ENCODE measurements around the gene CIAO2A. TPM values are rescaled to one million over a fixed set of nuclear protein-coding genes. Genes with fewer than 3 reads are reported as not detected.

Gene CIAO2A, protein sequence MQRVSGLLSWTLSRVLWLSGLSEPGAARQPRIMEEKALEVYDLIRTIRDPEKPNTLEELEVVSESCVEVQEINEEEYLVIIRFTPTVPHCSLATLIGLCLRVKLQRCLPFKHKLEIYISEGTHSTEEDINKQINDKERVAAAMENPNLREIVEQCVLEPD
- polyA plus RNA-seq (2013): 53.5 and 62.2 TPM in 2 replicates

DNA sequence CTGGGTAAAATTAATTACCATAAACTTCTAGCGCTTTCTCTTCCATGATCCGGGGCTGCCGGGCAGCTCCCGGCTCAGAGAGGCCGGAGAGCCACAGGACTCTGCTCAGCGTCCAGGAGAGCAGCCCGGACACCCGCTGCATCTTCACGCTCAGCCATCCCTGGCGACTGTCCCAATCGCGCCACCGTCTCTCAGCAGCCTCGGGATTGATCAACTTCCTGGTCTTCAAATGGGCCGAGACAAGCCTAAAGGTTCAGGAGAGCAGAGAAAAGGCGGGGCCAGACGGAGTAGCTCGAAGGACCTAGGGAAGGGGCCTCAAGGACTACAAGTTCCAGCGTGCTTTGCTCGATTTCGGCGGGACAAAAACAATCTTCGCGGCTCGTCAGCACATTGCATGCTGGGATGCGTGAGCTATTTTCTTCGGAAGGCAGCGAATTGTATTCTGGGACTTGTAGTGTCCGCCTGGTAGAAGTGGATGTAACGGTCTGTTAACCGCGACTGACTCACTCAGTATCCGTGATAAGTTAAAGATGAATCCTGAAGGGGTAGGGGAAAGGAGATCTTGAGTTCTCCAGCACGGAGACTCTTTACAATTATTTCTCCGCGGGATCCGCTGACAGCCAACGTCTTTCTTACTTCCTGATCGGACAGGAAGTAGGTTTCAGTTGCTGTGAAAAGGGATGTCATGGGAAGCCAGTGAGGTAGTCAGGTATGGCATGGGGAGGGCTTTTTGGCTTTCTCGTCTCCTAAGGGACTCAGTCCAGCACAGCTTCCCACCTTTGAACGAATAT, at the start of gene CIAO2A:
CIAO2A (minus strand) TSS at position 212 of the 791 bp plus-strand sequence; CDS start at position 142, 70 bp downstream.
- WGBS (ENCODE audit: extremely low coverage, insufficient coverage, insufficient read length): no CpG with 5 or more reads among the region's 41 CpGs
- Histone ChIP-seq H2BK120ac (ENCODE audit: insufficient read depth, low read length, poor library complexity) (no peak within 1 kb of the TSS), H3K36me3 (ENCODE audit: control insufficient read depth in 1 of 2, insufficient read depth in 2 of 2, low read length in 2 of 2) (peaks cover 0 to 2% of the 10 kb centered on the region in 2 experiments), H3K27ac (ENCODE audit: low read depth, low read length) (peak within 1 kb of the TSS; percentile 61), H2BK5ac (ENCODE audit: low read depth, low read length, poor library complexity) (peak within 1 kb of the TSS; percentile 44), H3K4me1 (ENCODE audit: control insufficient read depth in 1 of 2, insufficient read depth in 2 of 2, low read length in 2 of 2) (peaks cover 2 to 12% of the 10 kb centered on the region in 2 experiments), H3K4me3 (ENCODE audit: low read depth, low read length) (peak within 1 kb of the TSS; percentile 75), H3K4ac (ENCODE audit: low read depth, low read length) (peak within 1 kb of the TSS; percentile 34), H2BK12ac (ENCODE audit: low read length) (no peak within 1 kb of the TSS), H3K79me1 (ENCODE audit: low read length) (no peaks in the 10 kb centered on the region), H4K12ac (ENCODE audit: low read depth, low read length) (peak within 1 kb of the TSS; percentile 54), H3K27me3 (ENCODE audit: insufficient read depth, low read length) (no peaks in the 10 kb centered on the region), H2AK5ac (ENCODE audit: low read length) (no peak within 1 kb of the TSS), H4K91ac (ENCODE audit: low read depth, low read length) (peak within 1 kb of the TSS; percentile 73), H2AFZ (ENCODE audit: insufficient read depth, low read length, poor library complexity) (peak within 1 kb of the TSS; percentile 21), H3K14ac (ENCODE audit: low read length) (peak within 1 kb of the TSS; percentile 32), H4K8ac (ENCODE audit: low read depth, low read length) (peak within 1 kb of the TSS; percentile 87), H3K18ac (ENCODE audit: low read length) (peak within 1 kb of the TSS; percentile 17), H3K23ac (ENCODE audit: low read length) (no peak within 1 kb of the TSS), H3K9me3 (ENCODE audit: insufficient read depth, low read depth, low read length) (no peaks in the 10 kb centered on the region), H3K4me2 (ENCODE audit: low read length) (peak within 1 kb of the TSS; percentile 83), H3K79me2 (ENCODE audit: control insufficient read depth, insufficient read depth, low read length, poor library complexity) (peaks cover 6% of the 10 kb centered on the region), H3K9ac (ENCODE audit: low read length) (peak within 1 kb of the TSS; percentile 88)
- DNase-seq: peak; percentile 100

DNA sequence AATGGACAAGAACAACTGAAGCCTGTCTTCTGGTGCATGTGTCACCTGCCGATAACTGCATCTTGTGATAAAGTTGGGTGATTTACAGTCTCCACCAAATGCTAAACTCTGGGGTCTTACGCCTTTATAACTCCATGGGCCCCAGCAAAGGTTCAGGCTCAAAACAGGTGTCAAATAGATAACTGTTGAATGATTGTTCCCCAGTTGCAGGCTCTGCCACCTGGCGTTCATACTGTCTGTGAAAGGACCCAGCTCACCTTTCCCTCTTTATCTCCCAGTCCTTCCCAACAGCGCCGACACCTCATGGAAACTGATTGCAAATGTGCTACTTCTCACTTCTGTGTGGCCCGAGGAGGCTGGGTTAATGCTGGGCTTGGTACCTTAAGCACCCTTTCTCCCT, 49.6 kb upstream of the CIAO2A start:
- Histone ChIP-seq H2BK12ac (ENCODE audit: low read length) (no peak overlapping the region), H4K8ac (ENCODE audit: low read depth, low read length) (no peak overlapping the region), H3K4ac (ENCODE audit: low read depth, low read length) (no peak overlapping the region)

DNA sequence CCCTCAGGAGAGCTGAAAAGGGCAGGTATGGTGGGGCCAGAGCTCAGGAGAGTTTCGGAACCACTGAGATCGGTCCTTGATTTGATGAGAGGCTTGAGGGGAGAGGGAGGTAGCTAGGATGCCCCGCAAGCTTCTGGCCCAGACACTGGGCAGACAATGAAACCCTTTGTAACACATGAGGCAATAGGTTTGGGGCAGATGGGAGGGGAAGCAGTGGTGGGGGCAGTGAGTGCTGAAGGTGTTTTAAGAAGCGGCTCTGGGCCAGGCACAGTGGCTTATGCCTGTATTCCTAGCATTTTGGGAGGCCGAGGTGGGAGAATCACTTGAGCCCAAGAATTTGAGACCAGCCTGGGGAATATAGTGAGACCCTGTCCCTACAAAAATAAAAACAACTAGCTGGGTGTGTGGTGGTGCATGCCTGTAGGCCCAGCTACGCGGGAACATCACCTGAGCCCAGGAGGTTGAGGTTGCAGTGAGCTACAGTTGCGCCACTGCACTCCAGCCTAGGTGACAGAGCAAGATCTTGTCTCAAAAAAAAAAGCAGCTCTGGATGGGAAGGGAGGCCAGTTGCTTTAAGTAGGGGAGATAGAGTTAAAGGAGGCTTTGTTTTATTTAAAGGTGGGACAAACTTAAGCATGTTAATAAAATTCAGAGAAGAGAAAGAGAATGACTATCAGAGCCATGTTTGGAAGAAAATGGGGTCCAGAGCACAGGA, 48.3 kb upstream of the CIAO2A start:
- no CpG with 5 or more reads among the region's 8 CpGs for WGBS (ENCODE audit: extremely low coverage, insufficient coverage, insufficient read length)
- peaks cover 29 to 31% of the 10 kb centered on the region in 2 experiments for H3K36me3 ChIP-seq (ENCODE audit: control insufficient read depth in 1 of 2, insufficient read depth in 2 of 2, low read length in 2 of 2)
- no peak overlapping the region for H4K8ac ChIP-seq (ENCODE audit: low read depth, low read length)
- no peak overlapping the region for H3K4me3 ChIP-seq (ENCODE audit: low read depth, low read length)
- no peak overlapping the region for H3K27ac ChIP-seq (ENCODE audit: low read depth, low read length)
- no peak overlapping the region for H2AK5ac ChIP-seq (ENCODE audit: low read length)
- no peaks in the 10 kb centered on the region for H3K79me1 ChIP-seq (ENCODE audit: low read length)
- no peaks in the 10 kb centered on the region for H3K4me1 ChIP-seq (ENCODE audit: control insufficient read depth in 1 of 2, insufficient read depth in 2 of 2, low read length in 2 of 2)
- no peak overlapping the region for H3K9ac ChIP-seq (ENCODE audit: low read length)
- H4K12ac ChIP-seq (ENCODE audit: low read depth, low read length): no peak overlapping the region
- no peak overlapping the region for H3K4me2 ChIP-seq (ENCODE audit: low read length)
- H3K27me3 ChIP-seq (ENCODE audit: insufficient read depth, low read length): no peaks in the 10 kb centered on the region
- no peak overlapping the region for H2AFZ ChIP-seq (ENCODE audit: insufficient read depth, low read length, poor library complexity)
- no peak overlapping the region for H3K18ac ChIP-seq (ENCODE audit: low read length)
- no peak overlapping the region for H3K14ac ChIP-seq (ENCODE audit: low read length)
- H3K23ac ChIP-seq (ENCODE audit: low read length): no peak overlapping the region
- H2BK12ac ChIP-seq (ENCODE audit: low read length): no peak overlapping the region
- no peaks in the 10 kb centered on the region for H3K79me2 ChIP-seq (ENCODE audit: control insufficient read depth, insufficient read depth, low read length, poor library complexity)
- DNase-seq: no peak
- H4K91ac ChIP-seq (ENCODE audit: low read depth, low read length): no peak overlapping the region
- no peaks in the 10 kb centered on the region for H3K9me3 ChIP-seq (ENCODE audit: insufficient read depth, low read depth, low read length)
- H3K4ac ChIP-seq (ENCODE audit: low read depth, low read length): no peak overlapping the region
- H2BK5ac ChIP-seq (ENCODE audit: low read depth, low read length, poor library complexity): no peak overlapping the region
- no peak overlapping the region for H2BK120ac ChIP-seq (ENCODE audit: insufficient read depth, low read length, poor library complexity)

More for the DNA sequence above, 49.6 kb upstream of the CIAO2A start:
- Histone ChIP-seq H3K9ac (ENCODE audit: low read length) (no peak overlapping the region), H3K18ac (ENCODE audit: low read length) (no peak overlapping the region), H3K27ac (ENCODE audit: low read depth, low read length) (no peak overlapping the region), H3K9me3 (ENCODE audit: insufficient read depth, low read depth, low read length) (no peaks in the 10 kb centered on the region), H3K4me2 (ENCODE audit: low read length) (no peak overlapping the region), H2BK120ac (ENCODE audit: insufficient read depth, low read length, poor library complexity) (no peak overlapping the region), H4K91ac (ENCODE audit: low read depth, low read length) (no peak overlapping the region), H3K23ac (ENCODE audit: low read length) (no peak overlapping the region), H3K14ac (ENCODE audit: low read length) (no peak overlapping the region), H3K79me2 (ENCODE audit: control insufficient read depth, insufficient read depth, low read length, poor library complexity) (no peaks in the 10 kb centered on the region), H2BK5ac (ENCODE audit: low read depth, low read length, poor library complexity) (no peak overlapping the region), H3K79me1 (ENCODE audit: low read length) (no peaks in the 10 kb centered on the region), H3K27me3 (ENCODE audit: insufficient read depth, low read length) (no peaks in the 10 kb centered on the region), H3K4me3 (ENCODE audit: low read depth, low read length) (no peak overlapping the region), H4K12ac (ENCODE audit: low read depth, low read length) (no peak overlapping the region), H3K4me1 (ENCODE audit: control insufficient read depth in 1 of 2, insufficient read depth in 2 of 2, low read length in 2 of 2) (no peaks in the 10 kb centered on the region), H2AFZ (ENCODE audit: insufficient read depth, low read length, poor library complexity) (no peak overlapping the region), H2AK5ac (ENCODE audit: low read length) (no peak overlapping the region), H3K36me3 (ENCODE audit: control insufficient read depth in 1 of 2, insufficient read depth in 2 of 2, low read length in 2 of 2) (peaks cover 23% of the 10 kb centered on the region in 2 experiments)
- no peak for DNase-seq
- WGBS (ENCODE audit: extremely low coverage, insufficient coverage, insufficient read length): no CpG with 5 or more reads among the region's 6 CpGs

DNA sequence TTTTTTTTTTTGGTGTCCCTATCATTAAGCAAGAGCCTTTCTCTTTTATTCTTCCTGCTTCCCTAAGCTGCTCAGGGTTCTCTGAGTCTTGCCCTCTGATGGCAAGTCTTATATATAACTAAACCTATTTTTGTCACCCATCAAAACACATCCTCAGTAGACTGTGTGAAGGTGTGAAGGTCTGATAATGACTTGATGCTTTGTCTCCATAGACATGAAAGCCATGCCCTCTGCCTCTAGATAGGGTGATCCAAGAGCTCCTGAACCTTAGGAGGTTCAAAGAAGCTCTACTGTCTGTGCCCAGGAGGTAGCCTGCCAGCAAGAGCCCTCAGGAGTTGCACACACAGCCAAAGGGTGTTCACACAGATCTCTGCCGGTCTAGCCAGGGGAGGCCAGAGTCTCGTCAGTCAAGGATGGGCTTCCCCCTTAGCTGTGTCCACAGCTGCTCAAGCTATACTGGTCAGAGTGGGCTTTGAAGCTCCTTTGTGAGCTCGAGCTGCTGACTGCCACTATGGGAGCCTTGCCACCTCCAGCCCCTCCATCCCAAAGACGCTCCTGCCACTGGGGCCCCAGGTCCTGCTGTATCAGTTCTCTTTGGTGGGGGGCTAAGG, 44.8 kb upstream of the CIAO2A start:
- no peak overlapping the region for H3K9ac ChIP-seq (ENCODE audit: low read length)
- no peak overlapping the region for H3K23ac ChIP-seq (ENCODE audit: low read length)
- H3K4me1 ChIP-seq (ENCODE audit: control insufficient read depth in 1 of 2, insufficient read depth in 2 of 2, low read length in 2 of 2): no peaks in the 10 kb centered on the region
- H3K18ac ChIP-seq (ENCODE audit: low read length): no peak overlapping the region
- H3K27me3 ChIP-seq (ENCODE audit: insufficient read depth, low read length): no peaks in the 10 kb centered on the region
- no CpG with 5 or more reads among the region's 4 CpGs for WGBS (ENCODE audit: extremely low coverage, insufficient coverage, insufficient read length)
- no peak overlapping the region for H4K8ac ChIP-seq (ENCODE audit: low read depth, low read length)
- no peak overlapping the region for H3K4ac ChIP-seq (ENCODE audit: low read depth, low read length)
- H2BK5ac ChIP-seq (ENCODE audit: low read depth, low read length, poor library complexity): no peak overlapping the region
- no peak overlapping the region for H4K91ac ChIP-seq (ENCODE audit: low read depth, low read length)
- no peaks in the 10 kb centered on the region for H3K9me3 ChIP-seq (ENCODE audit: insufficient read depth, low read depth, low read length)
- H2AK5ac ChIP-seq (ENCODE audit: low read length): no peak overlapping the region
- no peak overlapping the region for H4K12ac ChIP-seq (ENCODE audit: low read depth, low read length)
- H3K4me3 ChIP-seq (ENCODE audit: low read depth, low read length): no peak overlapping the region
- no peaks in the 10 kb centered on the region for H3K79me1 ChIP-seq (ENCODE audit: low read length)
- H3K14ac ChIP-seq (ENCODE audit: low read length): no peak overlapping the region
- no peak overlapping the region for H2BK12ac ChIP-seq (ENCODE audit: low read length)
- H3K79me2 ChIP-seq (ENCODE audit: control insufficient read depth, insufficient read depth, low read length, poor library complexity): no peaks in the 10 kb centered on the region
- no peak overlapping the region for H3K4me2 ChIP-seq (ENCODE audit: low read length)
- no peak overlapping the region for H2BK120ac ChIP-seq (ENCODE audit: insufficient read depth, low read length, poor library complexity)
- no peak overlapping the region for H2AFZ ChIP-seq (ENCODE audit: insufficient read depth, low read length, poor library complexity)
- H3K36me3 ChIP-seq (ENCODE audit: control insufficient read depth in 1 of 2, insufficient read depth in 2 of 2, low read length in 2 of 2): peaks cover 37 to 52% of the 10 kb centered on the region in 2 experiments
- DNase-seq: no peak
- no peak overlapping the region for H3K27ac ChIP-seq (ENCODE audit: low read depth, low read length)

Data from trophoblast cell (in vitro differentiated cells and primary cell).